H9 (cell line): ENCODE measurements around the gene GRB14. TPM values are rescaled to one million over a fixed set of nuclear protein-coding genes. Genes with fewer than 3 reads are reported as not detected.

Experiments used
- DNase-seq: peaks from one replicate; pipeline ENCODE4 v3.0.0-alpha.2; 2017
- H2AFZ ChIP-seq: one replicate; pipeline ENCODE4 v1.6.1; 2013; ENCODE audit warnings: mild to moderate bottlenecking, low read length, control low read depth, moderate library complexity
- H2AK5ac ChIP-seq: 2 replicates; pipeline ENCODE4 v1.6.1; 2013; ENCODE audit warnings: low read length, control low read depth, mixed read lengths; ENCODE audit not compliant: insufficient read length
- H2BK120ac ChIP-seq: one replicate; pipeline ENCODE4 v1.6.1; 2013; ENCODE audit warnings: low read depth, mild to moderate bottlenecking, low read length, control low read depth, inconsistent platforms; ENCODE audit not compliant: poor library complexity, severe bottlenecking
- H2BK12ac ChIP-seq: 2 replicates; pipeline ENCODE4 v1.6.1; 2013; ENCODE audit warnings: low read length, control low read depth, mixed read lengths, low read depth; ENCODE audit not compliant: insufficient read length
- H2BK15ac ChIP-seq: 2 replicates; pipeline ENCODE4 v1.6.1; 2013; ENCODE audit warnings: low read depth, low read length, control low read depth
- H2BK20ac ChIP-seq: one replicate; pipeline ENCODE4 v1.6.1; 2013; ENCODE audit warnings: low read depth, mild to moderate bottlenecking, low read length, control low read depth, inconsistent platforms; ENCODE audit not compliant: poor library complexity, severe bottlenecking
- H2BK5ac ChIP-seq: 2 replicates; pipeline ENCODE4 v1.6.1; 2013; ENCODE audit warnings: low read length, control low read depth, mixed read lengths; ENCODE audit not compliant: insufficient read length
- H3K14ac ChIP-seq: 2 replicates; pipeline ENCODE4 v1.6.1; 2013; ENCODE audit warnings: low read length, control low read depth; ENCODE audit not compliant: insufficient read depth
- H3K18ac ChIP-seq: 2 replicates; pipeline ENCODE4 v1.6.1; 2013; ENCODE audit warnings: low read depth, mild to moderate bottlenecking, mixed read lengths, low read length, control low read depth; ENCODE audit not compliant: insufficient read length
- H3K23ac ChIP-seq: 2 replicates; pipeline ENCODE4 v1.6.1; 2013; ENCODE audit warnings: low read length, control low read depth, mixed read lengths, low read depth; ENCODE audit not compliant: insufficient read length
- H3K23me2 ChIP-seq: 2 replicates; pipeline ENCODE4 v1.6.1; 2013; ENCODE audit warnings: low read depth, mild to moderate bottlenecking, mixed read lengths, low read length, control low read depth; ENCODE audit not compliant: insufficient read length, poor library complexity, severe bottlenecking
- H3K27ac ChIP-seq: 2 replicates; pipeline ENCODE4 v1.5.1; 2013; ENCODE audit warnings: low read length, control low read depth, mixed read lengths, low read depth; ENCODE audit not compliant: insufficient read length
- H3K27me3 ChIP-seq: 2 replicates; pipeline ENCODE4 v1.6.1; 2013; ENCODE audit warnings: low read length, control low read depth, inconsistent platforms; ENCODE audit not compliant: insufficient read depth
- H3K4ac ChIP-seq: 2 replicates; pipeline ENCODE4 v1.6.1; 2013; ENCODE audit warnings: low read depth, mild to moderate bottlenecking, control low read depth, inconsistent platforms, low read length, moderate library complexity
- H3K4me1 ChIP-seq: 2 replicates; pipeline ENCODE4 v1.6.1; 2013; ENCODE audit warnings: low read length, control low read depth, inconsistent platforms; ENCODE audit not compliant: insufficient read depth
- H3K4me2 ChIP-seq: 2 replicates; pipeline ENCODE4 v1.6.1; 2013; ENCODE audit warnings: low read length, control low read depth, mixed read lengths; ENCODE audit not compliant: insufficient read length, insufficient read depth
- H3K56ac ChIP-seq: 2 replicates; pipeline ENCODE4 v1.6.1; 2013; ENCODE audit warnings: low read depth, mild to moderate bottlenecking, mixed read lengths, low read length, control low read depth; ENCODE audit not compliant: insufficient read length
- H3K79me1 ChIP-seq: 2 replicates; pipeline ENCODE4 v1.6.1; 2013; ENCODE audit warnings: low read depth, mild to moderate bottlenecking, moderate library complexity, low read length, control low read depth, inconsistent platforms; ENCODE audit not compliant: insufficient read depth, poor library complexity, severe bottlenecking
- H3K79me2 ChIP-seq: 2 replicates; pipeline ENCODE4 v1.6.1; 2013; ENCODE audit warnings: low read length, control low read depth, inconsistent platforms; ENCODE audit not compliant: insufficient read depth
- H3K9ac ChIP-seq: 2 replicates; pipeline ENCODE4 v1.6.1; 2013; ENCODE audit warnings: low read length, control low read depth, mixed read lengths; ENCODE audit not compliant: insufficient read length; ENCODE audit errors: extremely low read depth
- H3K9me3 ChIP-seq: one replicate; pipeline ENCODE4 v1.6.1; 2013; ENCODE audit warnings: low read depth, low read length, inconsistent platforms; ENCODE audit not compliant: control insufficient read depth
- H3T11ph ChIP-seq: one replicate; pipeline ENCODE4 v1.6.1; 2013; ENCODE audit warnings: mild to moderate bottlenecking, low read length, control low read depth, inconsistent platforms
- H4K20me1 ChIP-seq: one replicate; pipeline ENCODE4 v1.6.1; 2013; ENCODE audit not compliant: control insufficient read depth, insufficient read length, insufficient read depth
- H4K5ac ChIP-seq: 2 replicates; pipeline ENCODE4 v1.6.1; 2013; ENCODE audit warnings: low read depth, mild to moderate bottlenecking, mixed read lengths, low read length, control low read depth; ENCODE audit not compliant: insufficient read length
- H4K8ac ChIP-seq: replicated peaks from 2 replicates; pipeline ENCODE4 v1.6.1; 2013; ENCODE audit warnings: low read length, control low read depth, mixed read lengths, low read depth; ENCODE audit not compliant: insufficient read length
- H4K91ac ChIP-seq: 2 replicates; pipeline ENCODE4 v1.6.1; 2013; ENCODE audit warnings: low read depth, mild to moderate bottlenecking, moderate library complexity, mixed read lengths, low read length, control low read depth; ENCODE audit not compliant: insufficient read length
- H3K27ac Mint-ChIP-seq, 3 experiments: 2 replicates in 2 of 3; 3 replicates in 1 of 3; pipeline ENCODE4 v1.8.0; 2020 to 2021; ENCODE audit warnings: mixed read lengths in 3 of 3, mild to moderate bottlenecking in 1 of 3, moderate library complexity in 1 of 3
- H3K27me3 Mint-ChIP-seq: 2 replicates; pipeline ENCODE4 v1.8.0; 2021; ENCODE audit warnings: low read depth, mild to moderate bottlenecking, moderate library complexity, mixed read lengths
- H3K36me3 Mint-ChIP-seq, 3 experiments: 2 replicates in 2 of 3; 3 replicates in 1 of 3; pipeline ENCODE4 v1.8.0; 2020 to 2021; ENCODE audit warnings: low read depth in 3 of 3, mixed read lengths in 3 of 3; ENCODE audit not compliant: insufficient read depth in 1 of 3
- H3K4me1 Mint-ChIP-seq, 2 experiments: 2 replicates each; pipeline ENCODE4 v1.8.0; 2020; ENCODE audit warnings: mixed read lengths in 2 of 2
- H3K4me3 Mint-ChIP-seq, 2 experiments: 2 replicates in 1 of 2; 3 replicates in 1 of 2; pipeline ENCODE4 v1.8.0; 2020 to 2021; ENCODE audit warnings: mild to moderate bottlenecking in 2 of 2, mixed read lengths in 2 of 2, moderate library complexity in 1 of 2
- H3K9me3 Mint-ChIP-seq, 2 experiments: 2 replicates in 1 of 2; 3 replicates in 1 of 2; pipeline ENCODE4 v1.8.0; 2020; ENCODE audit warnings: mild to moderate bottlenecking in 2 of 2, mixed read lengths in 2 of 2, moderate library complexity in 1 of 2
- CTCF ChIP-seq: fragments of 200-600 bp; sonication (generic); conservative IDR thresholded peaks from 3 replicates; pipeline ENCODE4 v1.8.0; 2021; ENCODE audit warnings: antibody characterized with exemption, mild to moderate bottlenecking
- WGBS: extraction: QIAGEN DNeasy Blood & Tissue Kit; methylation state at CpG from one replicate; pipeline ENCODE4 v1.1.7; 2013; ENCODE audit warnings: missing lambda C conversion rate, low lambda C conversion rate, mixed read lengths; ENCODE audit not compliant: insufficient read length; ENCODE audit errors: extremely low coverage; 5-methylcytosine and 5-hydroxymethylcytosine counted together
- total RNA-seq: library from RNA; stranded (reverse); gene quantifications from 2 replicates; pipeline ENCODE4 v1.2.1, GENCODE V29; 2021

Gene GRB14
- total RNA-seq, 1 experiment from 2014 or later: 7.6 TPM

GRCh38 chr2:164655750-164656149, 34.5 kb upstream of the GRB14 start:
- Histone ChIP-seq H3K4me2 (no peak overlapping the region), H4K20me1 (no peaks in the 10 kb centered on the region), H3K79me2 (no peaks in the 10 kb centered on the region), H3K23ac (no peak overlapping the region), H4K8ac (no peak overlapping the region), H3K23me2 (no peaks in the 10 kb centered on the region), H2AFZ (no peak overlapping the region), H2BK20ac (no peak overlapping the region), H3K27me3 (no peaks in the 10 kb centered on the region), H3K4me1 (peaks cover 4% of the 10 kb centered on the region; the same call in 1 of the 2 replicates), H3K56ac (no peak overlapping the region), H3K79me1 (no peaks in the 10 kb centered on the region), H3K4ac (no peak overlapping the region), H2BK15ac (no peak overlapping the region), H3K14ac (no peak overlapping the region), H3K9ac (no peak overlapping the region), H2BK120ac (no peak overlapping the region), H3T11ph (no peak overlapping the region), H3K27ac (no peak overlapping the region), H2BK5ac (no peak overlapping the region), H2AK5ac (no peak overlapping the region), H4K5ac (no peak overlapping the region), H4K91ac (no peak overlapping the region), H3K18ac (no peak overlapping the region), H2BK12ac (no peak overlapping the region), H3K9me3 (no peaks in the 10 kb centered on the region)
- peaks cover 2 to 10% (median 5%) of the 10 kb centered on the region in 3 experiments; a peak in 6 of 7 replicates for H3K36me3 Mint-ChIP-seq
- H3K4me1 Mint-ChIP-seq: peaks cover 23 to 24% of the 10 kb centered on the region in 2 experiments
- H3K27me3 Mint-ChIP-seq: peaks cover 31% of the 10 kb centered on the region
- peaks cover 1 to 9% of the 10 kb centered on the region in 2 experiments for H3K9me3 Mint-ChIP-seq
- no CpG with 5 or more reads among the region's 2 CpGs for WGBS
- H3K4me3 Mint-ChIP-seq: no peak overlapping the region
- no peak for DNase-seq
- no peak overlapping the region for H3K27ac Mint-ChIP-seq
- peak; percentile 28; the same call in 1 of the 3 replicates for TF ChIP-seq CTCF
